H1 (cell line): Measurements from ENCODE around the gene ARFRP1. TPM values are rescaled to one million over a fixed set of nuclear protein-coding genes. Genes with fewer than 3 reads are reported as not detected.

Experiments
- BCL11A ChIP-seq, 2 experiments: IDR thresholded peaks; one replicate each; pipeline ENCODE4 v1.6.1; 2011; ENCODE audit warnings: low read depth in 2 of 2, low read length in 2 of 2, mild to moderate bottlenecking in 2 of 2
- POLR2AphosphoS5 ChIP-seq: IDR thresholded peaks from 2 replicates; pipeline ENCODE4 v1.6.1; 2011; ENCODE audit warnings: low read depth, low read length
- POU5F1 ChIP-seq: IDR thresholded peaks from 2 replicates; pipeline ENCODE4 v1.6.1; 2011; ENCODE audit warnings: low read depth, mild to moderate bottlenecking, low read length, moderate library complexity
- SIX5 ChIP-seq: IDR thresholded peaks from 2 replicates; pipeline ENCODE4 v1.6.1; 2011; ENCODE audit warnings: mild to moderate bottlenecking, low read depth, low read length
- TAF7 ChIP-seq: optimal IDR thresholded peaks from 2 replicates; pipeline ENCODE3; 2011; ENCODE audit warnings: low read depth, mild to moderate bottlenecking, inconsistent platforms, low read length, moderate library complexity, borderline replicate concordance
- YY1 ChIP-seq: IDR thresholded peaks from 2 replicates; pipeline ENCODE4 v1.6.1; 2011; ENCODE audit warnings: low read depth, mild to moderate bottlenecking, low read length
- polyA plus RNA-seq, 7 experiments: library from polyadenylated mRNA; depleted of rRNA in 3 of 7; stranded (reverse) in 5 of 7; unstranded in 2 of 7; fragments of >200 nt in 5 of 7; fragments of 200-250 nt in 2 of 7; gene quantifications; 1 replicate in 5 of 7; 2 replicates in 1 of 7; 4 replicates in 1 of 7; pipeline versions ENCODE4 v1.2.1 to v1.2.3, GENCODE V29; 2011 to 2013; ENCODE audit warnings: missing spikeins in 2 of 7, mixed read lengths in 2 of 7
- total RNA-seq: library from RNA; stranded (reverse); fragmentation: NEBNext Ultra II Directional; extraction: Animal tissue kit (Norgen Biotek cat#: 25700); gene quantifications from 2 replicates; pipeline ENCODE4 v1.2.1, GENCODE V29; 2021

ARFRP1 gene
- total and polyA plus RNA-seq, 2 of the 8 experiments (the other 6 are each of a cell fraction or from before 2014, with no cell fraction given), result 12.9 to 22.9 TPM

- TF ChIP-seq TAF7 (no peak), POU5F1 (no peak), YY1 (no peak), BCL11A (IDR thresholded peaks at IDR 0.05; ENCODE audit: low read depth in 2 of 2, low read length in 2 of 2) (no peak), SIX5 (no peak), POLR2AphosphoS5 (no peak)
Observed at GRCh38 chr20:63705232-63706026, 2.3 kb downstream of the ARFRP1 start (continued).
